CD4-positive, alpha-beta T cell treated with Interleukin-1 beta for 1 hour (primary cell): ENCODE data around the gene MTMR10.
A peak's percentile ranks its signal among the peaks of the same experiment; 100 is the strongest.

ENCODE experiments used
- DNase-seq, 2 donors: peaks; one replicate each; pipeline ENCODE4 v3.0.0-alpha.2; 2020 to 2022

The MTMR10 gene

GRCh38 chr15:30953731-30954378 lies 37.6 kb downstream of the MTMR10 start:
- peak in 1 of 2 donors; percentile 14 for DNase-seq

- no peak for DNase-seq
Measured at GRCh38 chr15:30953183-30953582, 38.2 kb downstream of the MTMR10 start.

GRCh38 chr15:30943654-30944335 lies 47.6 kb downstream of the MTMR10 start:
- no peak for DNase-seq

GRCh38 chr15:30941520-30941919 lies 49.9 kb downstream of the MTMR10 start:
- no peak for DNase-seq

- no peak for DNase-seq
Measured at GRCh38 chr15:30940359-30940758, 51.1 kb downstream of the MTMR10 start.

- no peak for DNase-seq
Measured at GRCh38 chr15:30939161-30939560, 52.3 kb downstream of the MTMR10 start.

GRCh38 chr15:30933293-30933692 lies 58.1 kb downstream of the MTMR10 start:
- DNase-seq = no peak

- DNase-seq = no peak
Measured at GRCh38 chr15:30930422-30930821, 61.0 kb downstream of the MTMR10 start.

GRCh38 chr15:30929982-30930381 lies 61.4 kb downstream of the MTMR10 start:
- DNase-seq = no peak

- no peak for DNase-seq
Measured at GRCh38 chr15:30929064-30929669, 62.3 kb downstream of the MTMR10 start.

- DNase-seq = no peak
Measured at GRCh38 chr15:30928076-30928475, 63.4 kb downstream of the MTMR10 start.

- DNase-seq = no peak
Measured at GRCh38 chr15:30927148-30927761, 64.2 kb downstream of the MTMR10 start.

GRCh38 chr15:30926161-30926560 lies 65.3 kb downstream of the MTMR10 start:
- DNase-seq = no peak

- DNase-seq = no peak
Measured at GRCh38 chr15:30925686-30926085, 65.7 kb downstream of the MTMR10 start.

GRCh38 chr15:30924353-30924752 lies 67.1 kb downstream of the MTMR10 start:
- no peak for DNase-seq

GRCh38 chr15:30923429-30923828 lies 68.0 kb downstream of the MTMR10 start:
- no peak for DNase-seq

GRCh38 chr15:30922480-30923311 lies 68.7 kb downstream of the MTMR10 start:
- no peak for DNase-seq

- DNase-seq = no peak
Measured at GRCh38 chr15:30921781-30922479, 69.5 kb downstream of the MTMR10 start.

- no peak for DNase-seq
Measured at GRCh38 chr15:30921106-30921505, 70.3 kb downstream of the MTMR10 start.

GRCh38 chr15:30919877-30920550 lies 71.4 kb downstream of the MTMR10 start:
- DNase-seq = no peak

GRCh38 chr15:30918366-30918765 lies 73.1 kb downstream of the MTMR10 start:
- DNase-seq = no peak

- DNase-seq = no peak
Measured at GRCh38 chr15:30917675-30918074, 73.8 kb downstream of the MTMR10 start.
